GM12878 (cell line): ENCODE measurements around the gene DUT. TPM values are rescaled to one million over a fixed set of nuclear protein-coding genes. Genes with fewer than 3 reads are reported as not detected.
A peak's percentile ranks its signal among the peaks of the same experiment; 100 is the strongest.

Experiments
- ATAC-seq: fragments of 200-7000 bp; cut with Tn5 transposase; 3 replicates; pipeline ENCODE4 v1.9.1; 2020; ENCODE audit warnings: mild to moderate bottlenecking, moderate library complexity
- Bru-seq: library from RNA; stranded (reverse); fragments of 400-500 nt; gene quantifications from one replicate; lab custom pipeline; 2021; lab: Mats Ljungman, UMichigan
- BruChase-seq, 2 experiments: library from RNA; stranded (reverse); fragments of 400-500 nt; gene quantifications; one replicate each; lab custom pipeline; 2021; lab: Mats Ljungman, UMichigan
- BruUV-seq: library from RNA; stranded (reverse); fragments of 400-500 nt; replicated peaks from 2 replicates; lab custom pipeline; 2021; lab: Mats Ljungman, UMichigan
- CTCF ChIA-PET: fragments of 300-600 bp; sonication (Branson Sonifier 250); formaldehyde crosslinking; extraction: SDS; loops from one replicate; lab custom pipeline; 2021; ENCODE audit warnings: inconsistent platforms; lab: Yijun Ruan, JAX
- POLR2A ChIA-PET: fragments of 350-600 bp; formaldehyde crosslinking; extraction: SDS; loops from one replicate; lab custom pipeline; 2021; ENCODE audit warnings: inconsistent platforms; lab: Charles Lee
- RAD21 ChIA-PET: fragments of 300-600 bp; sonication (Branson Sonifier 250); formaldehyde crosslinking; loops from one replicate; lab custom pipeline; 2023; ENCODE audit warnings: antibody characterized with exemption; ENCODE audit not compliant: unreplicated experiment; lab: Charles Lee
- SMC1A ChIA-PET: fragments of 300-600 bp; sonication (Branson Sonifier 250); formaldehyde crosslinking; loops from one replicate; lab custom pipeline; 2023; ENCODE audit not compliant: unreplicated experiment, uncharacterized antibody; lab: Charles Lee
- DNase-seq: peaks from one replicate; pipeline ENCODE4 v3.0.0-alpha.2; 2011; ENCODE audit warnings: low read depth, low spot score
- FAIRE-seq: peaks from 3 replicates; lab custom pipeline; 2011; peaks lifted over from hg19 to GRCh38; lab: Jason Lieb, UNC
- H2AFZ ChIP-seq: 2 replicates; pipeline ENCODE4 v1.6.0; 2011; ENCODE audit warnings: low read depth, low read length, control low read depth; ENCODE audit not compliant: control insufficient read depth
- H3K27ac ChIP-seq: 2 replicates; pipeline ENCODE4 v1.5.1; 2011; ENCODE audit warnings: control low read depth; ENCODE audit not compliant: control insufficient read depth, insufficient read depth
- H3K27me3 ChIP-seq, 2 experiments: replicated peaks in 1 of 2; 2 replicates each; pipeline versions ENCODE4 v1.6.0 to v1.6.1; 2011; ENCODE audit warnings: low read length in 1 of 2; ENCODE audit not compliant: control insufficient read depth in 2 of 2, insufficient read depth in 2 of 2
- H3K36me3 ChIP-seq, 2 experiments: 2 replicates each; pipeline ENCODE4 v1.5.1; 2011; ENCODE audit warnings: low read length in 1 of 2; ENCODE audit not compliant: control insufficient read depth in 2 of 2, insufficient read depth in 2 of 2
- H3K4me1 ChIP-seq: 2 replicates; pipeline ENCODE4 v1.6.1; 2011; ENCODE audit warnings: mild to moderate bottlenecking, low read length, moderate library complexity, mixed read lengths; ENCODE audit not compliant: control insufficient read depth, insufficient read depth
- H3K4me2 ChIP-seq: 2 replicates; pipeline ENCODE4 v1.6.0; 2011; ENCODE audit warnings: control low read depth; ENCODE audit not compliant: control insufficient read depth, insufficient read depth
- H3K4me3 ChIP-seq: fragments of 200-600 bp; sonication (generic); 2 replicates; pipeline ENCODE4 v1.5.1; 2016
- H3K79me2 ChIP-seq: 2 replicates; pipeline ENCODE4 v1.6.0; 2011; ENCODE audit warnings: low read length; ENCODE audit not compliant: control insufficient read depth, insufficient read depth
- H3K9ac ChIP-seq: 2 replicates; pipeline ENCODE4 v1.8.0; 2011; ENCODE audit warnings: low read length, control low read depth, mixed read lengths; ENCODE audit not compliant: control insufficient read depth, insufficient read depth
- H3K9me3 ChIP-seq: replicated peaks from 3 replicates; pipeline ENCODE4 v1.5.1; 2011; ENCODE audit warnings: mild to moderate bottlenecking, low read length; ENCODE audit not compliant: control insufficient read depth, insufficient read depth
- H4K20me1 ChIP-seq: 2 replicates; pipeline ENCODE4 v1.6.0; 2011; ENCODE audit not compliant: control insufficient read depth, insufficient read depth
- BHLHE40 ChIP-seq, 2 experiments: fragments of 450-650 bp in 1 of 2; IDR thresholded peaks; 2 replicates each; pipeline ENCODE4 v1.6.1; 2011 to 2017; ENCODE audit warnings: low read depth in 2 of 2, borderline replicate concordance in 1 of 2, improper control_type of control experiment in 1 of 2, low read length in 1 of 2, mild to moderate bottlenecking in 1 of 2
- CBFB ChIP-seq: IDR thresholded peaks from 2 replicates; pipeline ENCODE4 v1.6.1; 2016; ENCODE audit warnings: antibody characterized with exemption, low read depth
- YY1 ChIP-seq: IDR thresholded peaks from 2 replicates; pipeline ENCODE4 v1.6.1; 2011; ENCODE audit warnings: low read depth, mild to moderate bottlenecking, low read length
- WGBS: methylation state at CpG from one replicate; pipeline ENCODE4 v1.1.6; 2016; ENCODE audit warnings: low lambda C conversion rate; ENCODE audit not compliant: insufficient replicate concordance, insufficient coverage; ENCODE audit errors: missing lambda C conversion rate; 5-methylcytosine and 5-hydroxymethylcytosine counted together
- in situ Hi-C: fragments of 300-500 bp; cut with MboI; formaldehyde crosslinking; loops from 9 replicates; pipeline ENCODE4 v1.14.3; 2018; ENCODE audit warnings: mixed read lengths
- intact Hi-C: fragments of 100-400 bp; cut with micrococcal nuclease; formaldehyde crosslinking; loops from one replicate; pipeline ENCODE4 v1.14.2; 2022; ENCODE audit not compliant: unreplicated experiment
- long read RNA-seq, 2 experiments: library from polyadenylated mRNA; unstranded; transcript quantifications; one replicate each; pipeline ENCODE4 v2.0.0, GENCODE V29; 2019 to 2020
- polyA minus RNA-seq, 3 experiments: library from RNA; depleted of rRNA, polyadenylated mRNA; stranded (reverse); fragments of >200 nt; gene quantifications; 2 replicates each; pipeline ENCODE4 v1.2.3, GENCODE V29; 2011
- polyA plus RNA-seq, 11 experiments: library from polyadenylated mRNA; depleted of rRNA in 4 of 11; unstranded in 6 of 11; stranded (reverse) in 5 of 11; fragments of >200 nt; fragmentation: Nextera tagmentation in 4 of 11; fragmentation: Illumina TruSeq in 1 of 11; extraction: Ambion mirVana in 4 of 11; extraction: Trizol in 1 of 11; gene quantifications; 1 replicate in 1 of 11; 2 replicates in 10 of 11; pipeline versions ENCODE4 v1.2.1 to v1.2.3, GENCODE V29; 2011 to 2016; ENCODE audit warnings: inconsistent platforms in 2 of 11, missing spikeins in 2 of 11, low read depth in 1 of 11
- total RNA-seq, 4 experiments: library from RNA; depleted of rRNA in 3 of 4; stranded (reverse); fragments of >200 nt in 3 of 4; fragmentation: Illumina TruSeq in 1 of 4; extraction: Trizol in 1 of 4; gene quantifications; 2 replicates each; pipeline versions ENCODE4 v1.2.1 to v1.2.3, GENCODE V29; 2013 to 2021
- TF ChIP-seq, protein P1 (sequence below): IDR thresholded peaks from 2 replicates; pipeline ENCODE4 v1.6.1; 2012; ENCODE audit warnings: low read depth, low read length, improper control_type of control experiment
- TF ChIP-seq, protein P2 (sequence below): IDR thresholded peaks from 2 replicates; pipeline ENCODE4 v1.6.1; 2011; ENCODE audit warnings: borderline replicate concordance, low read depth, mild to moderate bottlenecking, moderate library complexity, mixed read lengths, low read length; ENCODE audit not compliant: insufficient read depth; ENCODE audit errors: extremely low read length
- TF ChIP-seq, protein P3 (sequence below): IDR thresholded peaks from 2 replicates; pipeline ENCODE4 v1.6.1; 2012; ENCODE audit warnings: improper control_type of control experiment, low read depth, low read length; ENCODE audit not compliant: insufficient replicate concordance

The DUT gene
- 38.2 and 45.6 TPM in 2 replicates for total RNA-seq (2013; cell fraction: nucleolus; rRNA removed)
- total RNA-seq (2014; rRNA removed) (147 and 152 TPM in 2 replicates), total RNA-seq (2014; rRNA removed; fragmentation: Illumina TruSeq; extraction: Trizol) (96.8 and 108 TPM in 2 replicates), total RNA-seq (2021) (272 and 292 TPM in 2 replicates), polyA plus RNA-seq (2011; rRNA removed) (147 and 250 TPM in 2 replicates), polyA plus RNA-seq (2014; fragmentation: Illumina TruSeq; extraction: Trizol) (142 and 146 TPM in 2 replicates), polyA plus RNA-seq (2014; fragmentation: Nextera tagmentation; extraction: Ambion mirVana) (10 to 100 TPM; 20.1 to 88.1 TPM), polyA plus RNA-seq (2014; rRNA removed) (159 and 161 TPM in 2 replicates), polyA plus RNA-seq (2016; fragmentation: Nextera tagmentation; extraction: Ambion mirVana) (100 to 1,000 TPM; 449 to 452 TPM), polyA minus RNA-seq (2011; rRNA and poly(A)+ RNA removed) (10.9 and 17.7 TPM in 2 replicates), Bru-seq, nascent RNA (percentile 91 among the genes with signal in this experiment), BruChase-seq, experiment 1, labeled RNA remaining after a 6-hour chase (percentile 85 among the genes with signal in this experiment), BruChase-seq, experiment 2, labeled RNA remaining after a 2-hour chase (percentile 79 among the genes with signal in this experiment)
- polyA plus RNA-seq (2011; ENCODE audit: low read depth) = 47.6 TPM
- polyA plus RNA-seq (2011; cell fraction: cytosol; rRNA removed) = 82.4 and 152 TPM in 2 replicates
- polyA plus RNA-seq (2011; cell fraction: nucleus; rRNA removed) = 105 and 132 TPM in 2 replicates
- polyA plus RNA-seq (2012) = 102 and 137 TPM in 2 replicates
- polyA minus RNA-seq (2011; cell fraction: cytosol; rRNA and poly(A)+ RNA removed) = 38.2 and 48.6 TPM in 2 replicates
- 31.1 and 42.7 TPM in 2 replicates for polyA minus RNA-seq (2011; cell fraction: nucleus; rRNA and poly(A)+ RNA removed)
- long read RNA-seq, experiment 1, transcript DUT-201 (7 exons, 2,147 nt) = minor isoform, 64 of 283 reads
- long read RNA-seq, experiment 1, transcript DUT-202 (6 exons, 1,935 nt) = major isoform, 194 of 283 reads
- long read RNA-seq, experiment 1, transcript DUT-205 (7 exons, 769 nt) = minor isoform, 14 of 283 reads
- long read RNA-seq, experiment 1, partial matches to known transcripts = 2 of 283 reads
- long read RNA-seq, experiment 1, other reads (novel, unspliced or antisense) = 6 of 283 reads
- long read RNA-seq, experiment 2, transcript DUT-207 (7 exons, 635 nt) = minor isoform, 6 of 1,032 reads
- long read RNA-seq, experiment 2, transcript DUT-205 (7 exons, 769 nt) = minor isoform, 102 of 1,032 reads
- long read RNA-seq, experiment 2, transcript DUT-202 (6 exons, 1,935 nt) = major isoform, 889 of 1,032 reads
- long read RNA-seq, experiment 2, partial matches to known transcripts = 7 of 1,032 reads
- long read RNA-seq, experiment 2, other reads (novel, unspliced or antisense) = 14 of 1,032 reads

DNA sequence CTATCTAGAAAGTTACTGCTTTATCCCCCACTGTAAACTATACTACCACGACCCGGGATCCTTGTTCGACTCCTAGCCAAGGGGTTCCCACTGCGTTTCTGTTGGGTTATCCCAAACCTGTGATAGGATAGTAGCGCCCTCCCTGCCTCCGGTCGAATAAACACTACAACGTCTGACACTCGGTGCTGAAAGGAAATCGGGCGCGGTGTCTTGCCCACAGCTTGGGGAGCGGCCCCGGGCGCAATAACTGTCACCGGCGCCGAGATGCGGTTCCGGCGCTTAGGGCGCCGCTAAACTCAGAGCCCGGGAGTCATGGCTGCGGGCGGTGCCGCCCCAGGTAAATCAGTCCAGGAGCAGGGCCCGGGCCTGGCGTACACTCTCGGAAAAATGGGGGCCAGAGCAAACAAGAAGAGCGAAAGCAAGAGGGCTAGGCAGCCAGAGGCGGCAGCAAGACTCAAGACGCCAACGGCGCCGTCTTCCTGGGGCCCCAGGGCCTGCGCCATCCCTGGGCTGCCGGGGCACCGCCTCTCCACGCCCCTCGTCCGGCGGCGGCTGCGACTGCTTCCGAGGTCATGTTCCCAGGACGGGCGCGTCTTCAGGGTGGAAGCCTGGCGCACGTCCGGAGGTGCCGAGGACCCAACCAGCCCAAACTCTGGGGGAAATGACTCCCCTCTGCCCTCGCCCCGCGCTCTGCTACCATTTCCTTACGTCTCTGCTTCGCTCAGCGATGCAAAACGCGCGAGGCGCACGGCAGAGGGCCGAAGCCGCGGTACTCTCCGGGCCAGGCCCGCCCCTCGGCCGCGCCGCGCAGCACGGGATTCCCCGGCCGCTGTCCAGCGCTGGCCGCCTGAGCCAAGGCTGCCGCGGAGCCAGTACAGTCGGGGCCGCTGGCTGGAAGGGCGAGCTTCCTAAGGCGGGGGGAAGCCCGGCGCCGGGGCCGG is at the start of gene DUT:
TSS of gene DUT (plus strand) at position 575 of the 941 bp plus-strand sequence. CDS start at position 662, 87 bp downstream.
- in situ Hi-C loops = loop anchor here (25.0 kb wide), 1 partner anchor 1281 kb away; the partner anchor contains the start of genes DTWD1 and FAM227B
- DNase-seq = peak; percentile 39
- peak within 1 kb of the TSS; percentile 72 for H2AFZ ChIP-seq
- peaks cover 51% of the 10 kb centered on the region for H3K79me2 ChIP-seq
- H3K9ac ChIP-seq = peak within 1 kb of the TSS; percentile 92
- H3K4me2 ChIP-seq = peak within 1 kb of the TSS; percentile 90
- WGBS = under 1% methylated on average over 70 of the region's 89 CpGs
- BruUV-seq = no TSS peak
- RAD21 ChIA-PET = interaction anchor here (1.1 kb wide), 1 partner anchor 1135 kb away, joined by 3 read pairs; no protein-coding TSS in a partner anchor
- ATAC-seq = peak; percentile 91
- H3K4me3 ChIP-seq = peak within 1 kb of the TSS; percentile 91
- peaks cover 5% of the 10 kb centered on the region; the same call in 1 of the 2 replicates for H3K4me1 ChIP-seq
- FAIRE-seq = no peak
- POLR2A ChIA-PET = interaction anchor here (0.6 to 1.1 kb wide), 6 partner anchors 21 to 458 kb away, joined by 3 to 6 read pairs (median 4); no protein-coding TSS in a partner anchor
- no peaks in the 10 kb centered on the region for H3K9me3 ChIP-seq
- SMC1A ChIA-PET = interaction anchor here (0.9 to 2.3 kb wide), 4 partner anchors 9 to 41 kb away, joined by 3 to 10 read pairs (median 3); no protein-coding TSS in a partner anchor
- peak within 1 kb of the TSS; percentile 89 for H3K27ac ChIP-seq
- CTCF ChIA-PET = interaction anchor here (0.7 to 6.6 kb wide), 5 partner anchors 11 to 470 kb away, joined by 3 to 123 read pairs (median 3); no protein-coding TSS in a partner anchor
- no peaks in the 10 kb centered on the region for H4K20me1 ChIP-seq
- intact Hi-C loops = loop anchor here (10.0 kb wide), 1 partner anchor 1294 kb away; the partner anchor contains the start of genes DTWD1 and FAM227B
- H3K36me3 ChIP-seq = peaks cover 0 to 6% of the 10 kb centered on the region in 2 experiments; a peak in 2 of 4 replicates
- no peaks in the 10 kb centered on the region for H3K27me3 ChIP-seq
- TF ChIP-seq, protein P1, sequence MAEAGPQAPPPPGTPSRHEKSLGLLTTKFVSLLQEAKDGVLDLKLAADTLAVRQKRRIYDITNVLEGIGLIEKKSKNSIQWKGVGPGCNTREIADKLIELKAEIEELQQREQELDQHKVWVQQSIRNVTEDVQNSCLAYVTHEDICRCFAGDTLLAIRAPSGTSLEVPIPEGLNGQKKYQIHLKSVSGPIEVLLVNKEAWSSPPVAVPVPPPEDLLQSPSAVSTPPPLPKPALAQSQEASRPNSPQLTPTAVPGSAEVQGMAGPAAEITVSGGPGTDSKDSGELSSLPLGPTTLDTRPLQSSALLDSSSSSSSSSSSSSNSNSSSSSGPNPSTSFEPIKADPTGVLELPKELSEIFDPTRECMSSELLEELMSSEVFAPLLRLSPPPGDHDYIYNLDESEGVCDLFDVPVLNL = no peak
- TF ChIP-seq BHLHE40 (IDR thresholded peaks at IDR 0.05; ENCODE audit: borderline replicate concordance in 1 of 2, low read depth in 2 of 2, low read length in 1 of 2) = peak in 1 of 2 experiments; percentile 18; a peak in 2 of 4 replicates
- TF ChIP-seq, protein P2, sequence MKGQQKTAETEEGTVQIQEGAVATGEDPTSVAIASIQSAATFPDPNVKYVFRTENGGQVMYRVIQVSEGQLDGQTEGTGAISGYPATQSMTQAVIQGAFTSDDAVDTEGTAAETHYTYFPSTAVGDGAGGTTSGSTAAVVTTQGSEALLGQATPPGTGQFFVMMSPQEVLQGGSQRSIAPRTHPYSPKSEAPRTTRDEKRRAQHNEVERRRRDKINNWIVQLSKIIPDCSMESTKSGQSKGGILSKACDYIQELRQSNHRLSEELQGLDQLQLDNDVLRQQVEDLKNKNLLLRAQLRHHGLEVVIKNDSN = no peak
- TF ChIP-seq, protein P3, sequence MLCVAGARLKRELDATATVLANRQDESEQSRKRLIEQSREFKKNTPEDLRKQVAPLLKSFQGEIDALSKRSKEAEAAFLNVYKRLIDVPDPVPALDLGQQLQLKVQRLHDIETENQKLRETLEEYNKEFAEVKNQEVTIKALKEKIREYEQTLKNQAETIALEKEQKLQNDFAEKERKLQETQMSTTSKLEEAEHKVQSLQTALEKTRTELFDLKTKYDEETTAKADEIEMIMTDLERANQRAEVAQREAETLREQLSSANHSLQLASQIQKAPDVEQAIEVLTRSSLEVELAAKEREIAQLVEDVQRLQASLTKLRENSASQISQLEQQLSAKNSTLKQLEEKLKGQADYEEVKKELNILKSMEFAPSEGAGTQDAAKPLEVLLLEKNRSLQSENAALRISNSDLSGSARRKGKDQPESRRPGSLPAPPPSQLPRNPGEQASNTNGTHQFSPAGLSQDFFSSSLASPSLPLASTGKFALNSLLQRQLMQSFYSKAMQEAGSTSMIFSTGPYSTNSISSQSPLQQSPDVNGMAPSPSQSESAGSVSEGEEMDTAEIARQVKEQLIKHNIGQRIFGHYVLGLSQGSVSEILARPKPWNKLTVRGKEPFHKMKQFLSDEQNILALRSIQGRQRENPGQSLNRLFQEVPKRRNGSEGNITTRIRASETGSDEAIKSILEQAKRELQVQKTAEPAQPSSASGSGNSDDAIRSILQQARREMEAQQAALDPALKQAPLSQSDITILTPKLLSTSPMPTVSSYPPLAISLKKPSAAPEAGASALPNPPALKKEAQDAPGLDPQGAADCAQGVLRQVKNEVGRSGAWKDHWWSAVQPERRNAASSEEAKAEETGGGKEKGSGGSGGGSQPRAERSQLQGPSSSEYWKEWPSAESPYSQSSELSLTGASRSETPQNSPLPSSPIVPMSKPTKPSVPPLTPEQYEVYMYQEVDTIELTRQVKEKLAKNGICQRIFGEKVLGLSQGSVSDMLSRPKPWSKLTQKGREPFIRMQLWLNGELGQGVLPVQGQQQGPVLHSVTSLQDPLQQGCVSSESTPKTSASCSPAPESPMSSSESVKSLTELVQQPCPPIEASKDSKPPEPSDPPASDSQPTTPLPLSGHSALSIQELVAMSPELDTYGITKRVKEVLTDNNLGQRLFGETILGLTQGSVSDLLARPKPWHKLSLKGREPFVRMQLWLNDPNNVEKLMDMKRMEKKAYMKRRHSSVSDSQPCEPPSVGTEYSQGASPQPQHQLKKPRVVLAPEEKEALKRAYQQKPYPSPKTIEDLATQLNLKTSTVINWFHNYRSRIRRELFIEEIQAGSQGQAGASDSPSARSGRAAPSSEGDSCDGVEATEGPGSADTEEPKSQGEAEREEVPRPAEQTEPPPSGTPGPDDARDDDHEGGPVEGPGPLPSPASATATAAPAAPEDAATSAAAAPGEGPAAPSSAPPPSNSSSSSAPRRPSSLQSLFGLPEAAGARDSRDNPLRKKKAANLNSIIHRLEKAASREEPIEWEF = no peak
- TF ChIP-seq CBFB = peak; percentile 51; the same call in 1 of the 2 replicates
- peak; percentile 89 for TF ChIP-seq YY1
